ENCODE results near the gene THEMIS.
"Not testable (repeated sequence)": the region's sequence is repeated elsewhere in the genome, so short reads cannot be mapped to it uniquely, and the experiment has no call there.

Gene THEMIS

GRCh38 chr6:127914240-127914639 is 13.4 kb upstream of the THEMIS start:
- DNase-seq, result no peak

GRCh38 chr6:127912914-127913313 is 12.1 kb upstream of the THEMIS start:
- no peak for DNase-seq

- DNase-seq, result peak in 1 of 2 donors; percentile 35
Observed at GRCh38 chr6:127907960-127908640, 7.2 kb upstream of the THEMIS start.

- no peak for DNase-seq
Observed at GRCh38 chr6:127904160-127904559, 3.3 kb upstream of the THEMIS start.

- DNase-seq, result no peak
Observed at GRCh38 chr6:127902933-127903332, 2.1 kb upstream of the THEMIS start.

- no peak for DNase-seq
Observed at GRCh38 chr6:127897484-127897883, 3.4 kb downstream of the THEMIS start.

GRCh38 chr6:127894051-127894450 is 6.8 kb downstream of the THEMIS start:
- no peak for DNase-seq

- DNase-seq, result peak; percentile 28 to 45
Observed at GRCh38 chr6:127893541-127893940, 7.3 kb downstream of the THEMIS start.

- DNase-seq, result no peak
Observed at GRCh38 chr6:127891731-127892326, 9.0 kb downstream of the THEMIS start.

- no peak for DNase-seq
Observed at GRCh38 chr6:127886603-127887002, 14.3 kb downstream of the THEMIS start.

- DNase-seq, result no peak
Observed at GRCh38 chr6:127884134-127884533, 16.7 kb downstream of the THEMIS start.

GRCh38 chr6:127881949-127882348 is 18.9 kb downstream of the THEMIS start:
- DNase-seq, result not testable (repeated sequence)

- no peak for DNase-seq
Observed at GRCh38 chr6:127880429-127880828, 20.4 kb downstream of the THEMIS start.

GRCh38 chr6:127879685-127880084 is 21.2 kb downstream of the THEMIS start:
- peak in 1 of 2 donors; percentile 24 for DNase-seq

- DNase-seq, result no peak
Observed at GRCh38 chr6:127878115-127878514, 22.7 kb downstream of the THEMIS start.

- no peak for DNase-seq
Observed at GRCh38 chr6:127877231-127877630, 23.6 kb downstream of the THEMIS start.

GRCh38 chr6:127869772-127870404 is 31.0 kb downstream of the THEMIS start:
- DNase-seq, result no peak

GRCh38 chr6:127869183-127869582 is 31.7 kb downstream of the THEMIS start:
- no peak for DNase-seq

- no peak for DNase-seq
Observed at GRCh38 chr6:127868338-127868737, 32.5 kb downstream of the THEMIS start.

- DNase-seq, result no peak
Observed at GRCh38 chr6:127866766-127867165, 34.1 kb downstream of the THEMIS start.

GRCh38 chr6:127865108-127865507 is 35.8 kb downstream of the THEMIS start:
- DNase-seq, result no peak

- DNase-seq, result no peak
Observed at GRCh38 chr6:127864701-127865100, 36.2 kb downstream of the THEMIS start.

GRCh38 chr6:127860723-127861122 is 40.1 kb downstream of the THEMIS start:
- DNase-seq, result no peak

- DNase-seq, result no peak
Observed at GRCh38 chr6:127859956-127860355, 40.9 kb downstream of the THEMIS start.

All from stimulated activated CD4-positive, alpha-beta T cell treated with anti-CD3 and anti-CD28 coated beads, Interleukin-2, amount 100 ng/mL, for 24 hours (primary cell).